GM12865 (cell line): ENCODE results near the gene RTP2.

Source experiments
- DNase-seq: peaks from one replicate; pipeline ENCODE4 v3.0.0; 2010; ENCODE audit warnings: low read depth
- H3K4me3 ChIP-seq: 2 replicates; pipeline ENCODE4 v1.5.1; 2011; ENCODE audit warnings: mild to moderate bottlenecking, low read depth, low read length, control low read depth
- CTCF ChIP-seq: IDR thresholded peaks from 2 replicates; pipeline ENCODE4 v1.5.1; 2011; ENCODE audit warnings: low read length, control low read depth, low read depth, inconsistent platforms; ENCODE audit not compliant: insufficient read depth; ENCODE audit errors: missing control alignments

RTP2 gene

GRCh38 chr3:187702507-187703033 lies at the start of gene RTP2:
RTP2 (minus strand) TSS chr3:187702557; CDS start chr3:187702128, 429 bp downstream.
- H3K4me3 ChIP-seq = no peak within 1 kb of the TSS
- no peak for DNase-seq
- TF ChIP-seq CTCF = no peak

GRCh38 chr3:187750513-187751123 lies 48.3 kb upstream of the RTP2 start:
- DNase-seq = peak; percentile 30
- TF ChIP-seq CTCF = no peak
- no peak overlapping the region for H3K4me3 ChIP-seq

- no peak overlapping the region for H3K4me3 ChIP-seq
- peak; percentile 19 for DNase-seq
- TF ChIP-seq CTCF = no peak
Measured at GRCh38 chr3:187750006-187750512, 47.7 kb upstream of the RTP2 start.

GRCh38 chr3:187748050-187748481 lies 45.7 kb upstream of the RTP2 start:
- peak; percentile 73 for DNase-seq
- TF ChIP-seq CTCF = peak; percentile 94
- H3K4me3 ChIP-seq = no peak overlapping the region

- H3K4me3 ChIP-seq = no peak overlapping the region
- DNase-seq = no peak
- TF ChIP-seq CTCF = no peak
Measured at GRCh38 chr3:187747506-187747905, 45.1 kb upstream of the RTP2 start.

- no peak for TF ChIP-seq CTCF
- no peak overlapping the region for H3K4me3 ChIP-seq
- no peak for DNase-seq
Measured at GRCh38 chr3:187746442-187747281, 44.3 kb upstream of the RTP2 start.
